Activated B cell treated with CpG ODN at 0.5 μM for 24 hours (primary cell): ENCODE measurements around the gene ANP32B. TPM values are rescaled to one million over a fixed set of nuclear protein-coding genes. Genes with fewer than 3 reads are reported as not detected.
A peak's percentile ranks its signal among the peaks of the same experiment; 100 is the strongest.

Experiments
- ATAC-seq: fragments of 200-7000 bp; cut with Tn5 transposase; one replicate; pipeline ENCODE4 v1.10.0; 2021; ENCODE audit warnings: low read depth, mild to moderate bottlenecking, moderate library complexity
- CTCF ChIA-PET: fragments of 350-600 bp; sonication (Branson Sonifier 250); formaldehyde crosslinking; loops from one replicate; lab custom pipeline; 2021; ENCODE audit warnings: antibody characterized with exemption; lab: Charles Lee
- POLR2A ChIA-PET: fragments of 350-600 bp; sonication (Branson Sonifier 250); formaldehyde crosslinking; loops from one replicate; lab custom pipeline; 2021; ENCODE audit warnings: antibody characterized with exemption; lab: Charles Lee
- DNase-seq: peaks from one replicate; pipeline ENCODE4 v3.0.0; 2022
- H3K27ac Mint-ChIP-seq: one replicate; pipeline ENCODE4 v1.8.0; 2020; ENCODE audit warnings: mixed read lengths
- H3K27me3 Mint-ChIP-seq: one replicate; pipeline ENCODE4 v1.8.0; 2021; ENCODE audit warnings: mixed read lengths
- H3K36me3 Mint-ChIP-seq: one replicate; pipeline ENCODE4 v1.8.0; 2021; ENCODE audit warnings: low read depth, mixed read lengths
- H3K4me1 Mint-ChIP-seq: one replicate; pipeline ENCODE4 v1.8.0; 2021; ENCODE audit warnings: mixed read lengths
- H3K4me3 Mint-ChIP-seq: one replicate; pipeline ENCODE4 v1.8.0; 2020; ENCODE audit warnings: mild to moderate bottlenecking, mixed read lengths
- H3K9me3 Mint-ChIP-seq: one replicate; pipeline ENCODE4 v1.8.0; 2020; ENCODE audit warnings: mixed read lengths
- intact Hi-C: fragments of 100-400 bp; cut with micrococcal nuclease; formaldehyde crosslinking; loops from one replicate; pipeline ENCODE4 v1.15.1; 2024
- total RNA-seq: library from RNA; stranded (reverse); gene quantifications from 2 replicates; pipeline ENCODE4 v1.2.3, GENCODE V29; 2022
- TF ChIP-seq, protein P1 (sequence below): fragments of 200-600 bp; IDR thresholded peaks from one replicate; pipeline ENCODE4 v1.8.0; 2022; ENCODE audit warnings: antibody characterized with exemption, mild to moderate bottlenecking

ANP32B gene
- total RNA-seq, 1 donor from 2014 or later: 162 TPM

- TF ChIP-seq, protein P1, sequence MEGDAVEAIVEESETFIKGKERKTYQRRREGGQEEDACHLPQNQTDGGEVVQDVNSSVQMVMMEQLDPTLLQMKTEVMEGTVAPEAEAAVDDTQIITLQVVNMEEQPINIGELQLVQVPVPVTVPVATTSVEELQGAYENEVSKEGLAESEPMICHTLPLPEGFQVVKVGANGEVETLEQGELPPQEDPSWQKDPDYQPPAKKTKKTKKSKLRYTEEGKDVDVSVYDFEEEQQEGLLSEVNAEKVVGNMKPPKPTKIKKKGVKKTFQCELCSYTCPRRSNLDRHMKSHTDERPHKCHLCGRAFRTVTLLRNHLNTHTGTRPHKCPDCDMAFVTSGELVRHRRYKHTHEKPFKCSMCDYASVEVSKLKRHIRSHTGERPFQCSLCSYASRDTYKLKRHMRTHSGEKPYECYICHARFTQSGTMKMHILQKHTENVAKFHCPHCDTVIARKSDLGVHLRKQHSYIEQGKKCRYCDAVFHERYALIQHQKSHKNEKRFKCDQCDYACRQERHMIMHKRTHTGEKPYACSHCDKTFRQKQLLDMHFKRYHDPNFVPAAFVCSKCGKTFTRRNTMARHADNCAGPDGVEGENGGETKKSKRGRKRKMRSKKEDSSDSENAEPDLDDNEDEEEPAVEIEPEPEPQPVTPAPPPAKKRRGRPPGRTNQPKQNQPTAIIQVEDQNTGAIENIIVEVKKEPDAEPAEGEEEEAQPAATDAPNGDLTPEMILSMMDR: no peak
- H3K27me3 Mint-ChIP-seq: no peaks in the 10 kb centered on the region
- no peaks in the 10 kb centered on the region for H3K36me3 Mint-ChIP-seq
- CTCF ChIA-PET: interaction anchor here (0.8 to 2.4 kb wide), 7 partner anchors 14 to 287 kb away, joined by 3 to 15 read pairs (median 5); partner anchors contain the start of genes TBC1D2, TRMO and XPA
- H3K4me3 Mint-ChIP-seq: peak overlapping the region; percentile 86
- H3K9me3 Mint-ChIP-seq: no peaks in the 10 kb centered on the region
- H3K4me1 Mint-ChIP-seq: peaks cover 44% of the 10 kb centered on the region
- ATAC-seq (peak; percentile 23), DNase-seq (peak; percentile 73)
- POLR2A ChIA-PET: interaction anchor here (1.0 to 4.7 kb wide), 13 partner anchors 9 to 351 kb away, joined by 3 to 94 read pairs (median 16); partner anchors contain the start of genes NANS, NCBP1, TBC1D2 and TRMO
- peak overlapping the region; percentile 92 for H3K27ac Mint-ChIP-seq
- intact Hi-C loops: loop anchor here (1.0 to 5.0 kb wide), 12 partner anchors 9 to 1566 kb away; partner anchors contain the start of genes NANS, NCBP1, TBC1D2 and TDRD7
Observed at GRCh38 chr9:97983589-97984187, 547 bp downstream of the ANP32B start.

DNA sequence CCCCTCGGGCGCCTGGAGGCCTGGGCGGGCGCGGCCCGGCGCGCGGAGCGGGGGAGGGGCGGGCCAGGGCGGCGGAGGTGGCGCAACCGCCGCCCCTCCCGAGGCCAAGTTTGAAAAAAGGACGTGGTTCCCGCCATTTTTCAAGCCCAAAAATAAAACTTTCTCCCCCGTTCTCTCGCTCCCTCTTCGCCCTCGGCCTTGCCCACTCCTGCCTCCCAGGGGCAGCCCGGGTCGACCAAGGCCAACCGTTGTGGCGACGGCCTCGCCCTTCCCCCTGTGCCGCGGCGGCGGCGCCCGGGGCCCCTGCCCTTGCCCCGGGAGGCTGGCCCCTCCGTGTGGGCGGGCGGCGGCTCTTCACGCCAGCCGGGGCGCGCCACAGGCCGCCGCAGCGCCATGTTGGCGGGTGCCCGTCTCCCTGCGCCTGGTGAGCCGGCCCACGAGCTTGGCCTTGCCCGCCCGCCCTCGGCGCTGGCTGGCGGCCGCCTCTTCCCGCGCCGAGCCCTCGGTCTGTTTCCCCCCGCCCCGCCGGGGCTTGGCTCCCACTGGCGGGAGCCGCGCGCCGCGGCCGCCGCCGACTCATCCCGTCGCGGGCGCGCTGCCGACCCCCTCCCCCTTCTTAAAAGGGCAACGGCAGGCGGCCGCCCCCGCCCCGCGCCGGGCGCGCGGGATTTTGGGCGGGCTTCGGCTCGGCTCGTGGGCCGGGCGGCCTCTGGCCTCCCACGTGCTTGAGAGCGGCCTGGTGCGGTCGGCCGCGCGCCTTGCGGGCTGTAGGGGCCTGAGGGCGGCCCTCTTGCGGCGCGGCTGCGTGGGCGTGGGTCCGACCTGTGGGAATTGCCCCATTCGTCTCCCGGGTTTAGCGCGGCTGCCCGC lies 1.3 kb downstream of the ANP32B start:
- intact Hi-C loops: loop anchor here (5.0 kb wide), 3 partner anchors 132 to 1567 kb away; partner anchors contain the start of genes FOXE1, TDRD7 and ZNF367
- TF ChIP-seq, protein P1: no peak
- Mint-ChIP-seq H3K27ac (peak overlapping the region; percentile 83), H3K36me3 (no peaks in the 10 kb centered on the region), H3K9me3 (no peaks in the 10 kb centered on the region), H3K4me1 (peaks cover 52% of the 10 kb centered on the region), H3K27me3 (no peaks in the 10 kb centered on the region), H3K4me3 (peak overlapping the region; percentile 81)
- ChIA-PET POLR2A (interaction anchor here (1.1 to 4.7 kb wide), 10 partner anchors 14 to 351 kb away, joined by 3 to 94 read pairs (median 21); partner anchors contain the start of genes NANS, NCBP1, TBC1D2 and TRMO), CTCF (interaction anchor here (0.6 to 2.4 kb wide), 5 partner anchors 13 to 287 kb away, joined by 3 to 8 read pairs (median 4); partner anchors contain the start of genes TRMO and XPA)
- DNase-seq (peak; percentile 81), ATAC-seq (peak; percentile 29)

DNA sequence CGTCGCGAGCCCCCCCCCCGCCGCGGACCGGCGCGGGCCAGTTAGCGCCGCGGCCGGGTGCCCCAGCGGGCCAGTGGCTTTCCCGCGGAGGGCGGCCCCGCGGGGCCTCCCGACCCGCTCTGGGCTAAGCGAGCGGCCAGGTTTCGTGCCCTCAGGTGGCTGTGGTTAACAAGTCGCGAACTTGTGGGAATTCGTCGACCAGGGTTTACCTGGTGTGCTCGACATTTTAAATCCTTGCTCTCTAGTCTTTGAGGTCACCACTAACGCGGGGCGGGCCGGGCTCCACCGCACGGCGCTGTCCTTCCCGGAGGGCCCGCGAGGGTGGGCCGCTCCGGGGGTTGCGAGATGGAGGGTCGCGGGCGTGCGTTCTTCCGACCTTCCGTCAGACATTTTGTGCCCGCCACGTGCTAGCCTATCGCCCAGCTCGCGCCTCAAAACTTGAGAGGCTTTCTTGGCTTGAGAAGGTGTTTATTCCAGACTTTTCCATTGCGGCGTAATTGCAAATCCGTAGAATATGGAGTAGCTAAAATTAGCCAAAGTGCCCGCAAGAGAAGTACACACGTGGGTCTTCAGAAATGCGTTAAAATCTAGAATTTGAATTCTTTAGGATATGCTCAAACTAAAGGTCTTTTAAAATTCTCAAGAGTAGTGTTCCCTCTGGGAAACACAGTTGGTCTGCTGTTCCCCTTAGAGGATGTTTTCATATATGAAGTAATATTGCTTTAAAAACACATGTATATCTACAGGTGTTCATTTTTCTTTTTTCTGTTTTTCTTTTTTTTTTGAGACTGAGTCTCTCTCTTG lies 2.1 kb downstream of the ANP32B start:
- intact Hi-C loops: loop anchor here (5.0 kb wide), 1 partner anchor 133 kb away; the partner anchor contains the start of gene FOXE1
- Mint-ChIP-seq H3K36me3 (no peaks in the 10 kb centered on the region), H3K27me3 (no peaks in the 10 kb centered on the region), H3K4me3 (peak overlapping the region; percentile 79), H3K4me1 (peaks cover 60% of the 10 kb centered on the region), H3K9me3 (no peaks in the 10 kb centered on the region), H3K27ac (peak overlapping the region; percentile 89)
- ATAC-seq: no peak
- DNase-seq: no peak
- TF ChIP-seq, protein P1: no peak
- CTCF ChIA-PET: interaction anchor here (0.6 to 2.4 kb wide), 2 partner anchors 22 to 63 kb away, joined by 3 to 5 read pairs; partner anchors contain the start of gene TRMO
- POLR2A ChIA-PET: interaction anchor here (1.1 to 4.7 kb wide), 9 partner anchors 58 to 352 kb away, joined by 5 to 94 read pairs (median 26); partner anchors contain the start of genes NANS, NCBP1, TBC1D2 and TRMO

DNA sequence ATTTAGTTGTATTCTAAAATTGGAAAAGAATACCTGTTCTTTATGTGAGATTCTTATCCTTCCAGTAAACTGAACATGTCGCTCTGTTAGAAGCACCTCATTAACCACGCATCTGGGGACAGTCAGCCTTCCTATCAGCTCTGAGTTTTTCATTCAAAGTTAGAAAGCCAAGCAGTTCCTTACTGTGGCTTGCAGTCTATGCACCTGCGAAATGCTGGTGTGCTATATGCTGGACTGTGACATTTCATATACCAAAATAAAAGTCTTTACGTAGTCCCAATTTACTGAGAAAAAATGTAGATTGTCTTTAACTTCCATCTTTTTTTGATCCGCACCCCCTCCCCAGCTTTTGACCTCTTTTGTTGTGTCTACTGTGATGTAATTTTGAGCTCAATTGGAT lies 4.3 kb downstream of the ANP32B start:
- Mint-ChIP-seq H3K36me3 (no peaks in the 10 kb centered on the region), H3K27me3 (no peaks in the 10 kb centered on the region), H3K4me3 (peak overlapping the region; percentile 28), H3K9me3 (no peaks in the 10 kb centered on the region), H3K27ac (peak overlapping the region; percentile 57), H3K4me1 (peaks cover 70% of the 10 kb centered on the region)
- intact Hi-C loops: loop anchor here (5.0 kb wide), 1 partner anchor 135 kb away; the partner anchor contains the start of gene FOXE1
- POLR2A ChIA-PET: interaction anchor here (0.6 to 3.1 kb wide), 4 partner anchors 23 to 354 kb away, joined by 3 to 23 read pairs (median 3); partner anchors contain the start of genes NCBP1, TRMO and TSTD2
- ATAC-seq (no peak), DNase-seq (no peak)
- CTCF ChIA-PET: interaction anchor here (1.2 kb wide), 1 partner anchor 23 kb away, joined by 3 read pairs; no protein-coding TSS in a partner anchor
- TF ChIP-seq, protein P1: no peak
